Measurements from ENCODE around the gene LOXHD1. TPM values are rescaled to one million over a fixed set of nuclear protein-coding genes. Genes with fewer than 3 reads are reported as not detected.

LOXHD1 gene
- total RNA-seq, 1 donor from 2014 or later = not detected

DNA sequence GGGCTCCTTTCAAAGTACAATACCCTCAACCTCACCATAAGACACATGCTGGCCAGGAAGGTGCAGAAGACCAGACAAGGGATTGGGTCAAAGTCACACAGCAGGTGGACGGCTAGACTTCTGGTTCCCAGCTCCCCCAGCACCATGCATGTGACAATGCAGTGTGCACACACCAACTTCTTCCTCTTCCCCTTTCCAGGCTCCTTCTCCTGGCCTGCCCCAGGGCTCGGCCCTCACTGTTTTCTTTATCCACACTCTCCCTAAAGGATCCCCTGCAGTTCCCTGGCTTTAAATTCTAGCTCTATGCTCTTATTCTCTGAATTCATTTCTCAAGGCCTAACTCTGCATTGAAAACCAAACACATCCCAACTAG lies 82.3 kb downstream of the LOXHD1 start:
- no peak for DNase-seq (ENCODE audit: low spot score)

DNA sequence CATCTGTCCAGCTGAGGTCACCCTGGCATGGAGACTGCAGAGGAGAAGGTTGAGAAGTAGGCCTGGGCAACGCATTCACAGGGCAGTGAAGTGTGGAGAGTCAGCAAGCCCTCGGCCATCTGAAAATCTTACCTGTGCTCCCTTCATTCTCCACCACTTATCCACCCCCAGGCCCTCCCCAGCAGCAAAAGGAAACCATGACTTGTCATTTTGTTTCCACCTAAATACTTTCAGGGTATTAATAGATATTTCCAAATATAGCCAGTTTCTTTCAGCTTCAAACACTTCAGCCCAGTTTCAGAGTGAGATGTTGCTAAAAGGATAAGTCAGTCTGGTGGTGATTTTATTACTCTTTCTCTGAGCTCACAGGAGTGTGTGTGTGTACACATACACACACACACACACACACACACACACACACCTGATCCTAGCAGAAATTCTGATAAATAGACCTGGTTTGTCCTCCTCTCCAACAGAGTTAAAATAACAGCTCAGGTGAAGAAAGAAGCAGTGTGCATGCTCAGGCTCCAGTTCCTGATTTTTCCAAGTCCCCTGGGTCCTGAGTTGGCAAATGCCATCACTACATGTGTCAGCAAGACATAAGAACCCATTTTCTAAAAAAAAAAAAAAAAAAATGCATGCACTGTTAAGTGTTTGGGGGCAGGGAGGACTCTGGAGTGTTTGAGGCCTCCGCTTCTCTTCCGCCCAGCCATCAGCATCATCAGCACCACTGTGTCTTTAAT lies 82.8 kb downstream of the LOXHD1 start:
- no peak for DNase-seq (ENCODE audit: low spot score)

DNA sequence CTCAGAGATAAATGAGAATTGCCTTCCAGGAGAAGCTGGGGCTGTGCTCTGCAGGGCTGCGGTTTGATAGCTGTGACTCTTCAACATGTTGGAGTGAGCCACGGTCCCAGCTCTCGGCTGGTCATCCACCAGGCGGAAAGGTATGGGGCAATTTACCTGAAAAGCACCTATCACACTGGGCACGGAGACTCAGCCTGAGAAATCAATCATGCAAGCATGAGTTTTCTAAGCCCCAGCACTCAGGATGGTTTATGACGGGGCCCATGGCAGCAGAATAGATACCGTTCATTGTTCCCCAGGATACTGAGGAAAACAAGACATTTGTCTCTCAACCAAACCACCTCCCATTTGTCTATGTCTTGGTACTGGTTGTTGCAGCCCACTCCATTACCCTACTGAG lies 83.9 kb downstream of the LOXHD1 start:
- DNase-seq (ENCODE audit: low spot score) = no peak

DNA sequence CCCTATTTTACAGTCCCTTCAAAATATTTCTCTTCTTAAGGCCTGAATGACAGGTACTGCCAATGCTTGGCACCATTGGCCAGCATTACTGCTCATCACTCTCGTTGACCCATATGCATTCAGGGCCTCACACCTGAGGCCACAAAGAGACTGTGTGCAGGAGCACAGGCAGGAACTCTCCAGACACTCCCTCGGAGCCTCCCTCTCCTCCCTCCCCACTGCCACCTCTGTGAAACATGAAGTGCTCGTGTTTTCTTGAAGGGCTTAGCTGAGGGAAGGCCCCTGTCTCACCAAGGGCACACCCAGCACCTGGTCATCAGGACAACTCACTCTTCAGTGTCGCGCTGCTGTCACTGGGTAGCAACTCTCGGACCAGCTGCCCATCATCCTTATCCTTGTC lies 85.3 kb downstream of the LOXHD1 start:
- no peak for DNase-seq (ENCODE audit: low spot score)

DNA sequence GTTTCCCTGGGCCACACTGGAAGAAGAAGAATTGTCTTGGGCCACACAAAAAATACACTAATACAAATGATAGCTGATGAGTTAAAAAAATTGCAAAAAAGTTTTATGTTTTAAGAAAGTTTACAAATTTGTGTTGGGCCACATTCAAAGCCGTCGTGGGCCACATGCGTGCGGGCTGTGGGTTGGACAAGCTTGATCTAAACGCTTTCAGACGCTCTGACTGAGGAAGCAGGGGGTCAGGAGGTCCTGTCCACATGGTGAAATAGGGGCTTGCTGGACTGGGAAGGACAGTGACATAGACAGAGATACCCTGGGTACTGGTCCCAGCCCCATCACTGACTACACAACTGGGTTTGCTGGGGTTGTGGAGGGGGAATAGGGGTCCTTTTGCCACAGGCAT lies 86.4 kb downstream of the LOXHD1 start:
- no peak for DNase-seq (ENCODE audit: low spot score)

DNA sequence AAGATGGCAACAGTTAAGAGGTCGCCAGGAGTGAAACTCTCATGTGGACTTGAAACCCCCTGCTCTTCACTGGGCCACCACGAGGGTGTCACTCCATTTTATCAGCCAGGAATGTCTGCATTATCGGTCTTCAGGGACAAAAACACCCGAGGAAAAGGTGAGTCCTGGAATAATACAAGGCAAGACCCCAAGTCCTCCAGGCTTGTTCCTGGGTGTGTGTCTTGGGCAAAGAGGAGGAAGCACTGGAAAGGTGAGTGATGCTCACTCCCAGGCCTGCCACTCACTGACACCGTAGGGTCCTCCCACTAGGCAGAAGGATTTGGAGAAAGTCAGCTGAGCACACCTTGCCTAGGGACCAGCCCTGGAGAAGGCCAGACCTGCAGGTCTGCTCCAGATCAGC lies 86.9 kb downstream of the LOXHD1 start:
- DNase-seq (ENCODE audit: low spot score) = no peak

DNA sequence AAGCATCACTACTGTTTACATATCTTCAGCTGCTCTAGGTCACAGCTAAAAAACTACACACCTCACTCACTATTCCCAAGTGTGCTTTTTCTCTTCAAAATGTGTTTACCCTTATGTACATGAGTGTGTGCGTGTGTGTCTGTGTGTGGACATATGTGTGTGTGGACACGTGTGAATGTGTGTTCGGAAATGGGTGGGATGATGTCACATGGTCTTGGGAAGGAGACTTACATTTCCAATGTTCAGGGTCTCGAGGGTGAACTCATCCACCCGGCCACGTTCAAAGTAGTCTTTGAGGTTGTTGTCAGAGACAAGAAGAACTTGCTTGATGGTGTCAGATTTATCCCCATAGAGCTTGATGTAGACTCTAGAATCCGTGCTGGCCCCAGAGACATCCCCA lies 87.8 kb downstream of the LOXHD1 start:
- no peak for DNase-seq (ENCODE audit: low spot score)

DNA sequence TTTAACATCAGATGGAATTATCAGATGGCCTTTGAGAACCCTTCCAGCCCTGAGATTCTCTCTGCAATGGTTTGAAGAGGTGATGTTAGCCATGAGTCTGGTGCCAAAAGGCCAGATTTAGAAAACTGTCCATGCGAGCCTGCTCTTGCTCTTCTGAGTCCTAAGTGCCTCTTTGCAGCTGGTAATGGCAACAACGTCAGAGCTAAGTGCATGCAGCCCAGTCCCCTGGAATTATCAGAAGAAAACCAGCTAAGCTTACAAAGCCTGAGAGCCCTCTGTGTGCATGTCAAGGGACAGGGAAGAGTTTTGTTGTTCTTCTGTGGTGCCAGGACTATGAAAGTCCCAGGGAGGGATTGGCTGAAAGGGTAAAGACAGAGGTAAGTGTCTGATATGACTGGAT lies 89.8 kb downstream of the LOXHD1 start:
- no peak for DNase-seq (ENCODE audit: low spot score)

DNA sequence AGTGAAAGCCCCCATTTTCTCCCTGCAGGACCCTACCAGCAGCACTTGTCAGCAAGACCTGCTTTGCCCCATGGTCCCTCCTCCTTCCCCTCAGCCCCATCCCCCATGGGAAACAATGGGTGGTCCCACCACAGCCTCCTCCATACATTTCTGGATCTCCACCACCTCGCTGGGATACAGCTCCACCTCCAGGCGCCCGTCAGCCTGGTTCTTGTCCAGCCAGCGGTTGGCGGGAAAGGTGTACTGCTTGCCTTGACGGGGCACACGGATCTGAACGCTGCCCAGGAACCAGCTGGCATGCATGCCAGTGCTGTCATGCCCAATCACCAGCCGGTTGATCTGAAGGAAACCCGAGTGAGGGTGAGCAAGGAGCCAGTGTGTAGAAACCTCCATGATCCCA lies 90.9 kb downstream of the LOXHD1 start:
- DNase-seq (ENCODE audit: low spot score) = no peak

DNA sequence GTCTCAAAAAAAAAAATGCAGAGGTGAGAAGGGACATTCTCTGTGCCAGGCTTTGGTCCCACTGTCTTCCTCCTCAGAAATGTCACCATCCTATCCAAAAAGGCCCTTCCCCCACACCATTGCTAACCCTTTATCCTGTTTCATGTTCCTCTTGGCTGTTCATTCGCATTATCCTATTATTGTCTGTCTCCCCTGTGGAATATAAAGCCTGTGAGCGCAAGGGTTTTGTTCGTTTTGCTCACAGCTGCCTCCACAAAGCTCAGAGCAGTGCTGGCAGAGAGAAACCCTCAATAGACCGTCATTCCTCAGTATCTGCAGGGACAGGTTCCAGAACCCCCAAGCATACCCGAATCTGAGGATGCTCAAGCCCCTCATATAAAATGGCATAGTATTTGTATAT lies 91.8 kb downstream of the LOXHD1 start:
- no peak for DNase-seq (ENCODE audit: low spot score)

DNA sequence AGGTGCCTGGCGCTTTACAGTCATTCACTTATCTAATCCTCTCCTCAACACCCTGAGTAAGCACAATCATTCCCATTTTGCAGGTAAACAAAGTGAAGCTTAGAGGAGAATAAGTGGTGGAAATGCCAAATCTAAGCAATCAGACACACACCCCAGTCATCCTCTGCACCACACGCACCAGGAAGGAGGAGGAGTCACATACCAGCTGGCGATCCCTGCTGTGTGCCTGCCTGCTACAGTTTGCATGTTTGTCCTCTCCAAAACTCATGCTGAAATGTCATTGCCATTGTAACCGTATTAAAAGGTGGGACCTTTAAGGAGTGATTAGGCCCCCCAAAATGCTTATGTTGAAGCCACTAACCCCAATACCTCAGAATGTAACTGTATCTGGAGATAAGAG lies 93.7 kb downstream of the LOXHD1 start:
- DNase-seq (ENCODE audit: low spot score) = no peak

DNA sequence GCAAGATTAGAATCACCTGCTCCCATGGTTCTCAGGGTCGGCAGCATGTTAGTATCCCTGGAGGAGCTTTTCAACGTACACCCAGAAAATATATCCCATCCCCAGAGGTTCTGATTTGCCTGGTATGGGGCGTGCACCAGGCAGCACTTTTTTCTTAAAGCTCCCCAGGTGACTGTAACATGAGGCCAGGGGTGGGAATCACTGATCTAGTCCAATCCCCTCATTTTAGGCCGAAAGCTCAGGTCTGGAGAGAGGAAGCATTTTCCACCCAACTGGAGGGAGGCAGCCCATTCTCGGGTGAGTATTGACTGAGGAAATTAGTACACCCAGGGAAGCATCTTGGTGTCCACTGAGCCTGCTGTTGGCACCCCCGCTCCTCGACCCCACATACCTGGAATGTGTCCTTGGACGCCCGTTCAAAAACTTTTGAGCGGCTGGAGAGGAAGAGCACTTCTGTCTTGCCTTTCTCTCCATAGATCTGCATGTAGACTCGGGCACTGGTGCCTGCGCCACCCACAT lies 94.3 kb downstream of the LOXHD1 start:
- DNase-seq (ENCODE audit: low spot score) = no peak

DNA sequence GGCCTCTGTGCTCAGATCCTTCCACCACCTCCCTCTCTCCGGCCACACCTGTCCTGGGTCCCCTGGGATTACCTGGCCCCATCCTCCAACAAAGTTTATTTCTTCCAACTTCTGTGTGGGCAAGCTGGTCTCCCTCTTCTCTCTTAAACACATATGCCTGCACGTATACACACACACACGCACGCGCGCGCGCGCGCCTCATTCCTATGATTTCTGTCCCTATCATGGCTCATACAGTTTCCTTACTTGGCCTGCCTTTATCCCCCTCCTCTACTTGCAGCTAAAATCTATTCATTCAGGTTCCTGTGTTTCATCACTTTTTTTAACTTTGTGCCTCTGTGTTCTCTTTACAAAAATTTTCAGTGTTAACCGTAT lies 96.4 kb downstream of the LOXHD1 start:
- DNase-seq (ENCODE audit: low spot score) = no peak

DNA sequence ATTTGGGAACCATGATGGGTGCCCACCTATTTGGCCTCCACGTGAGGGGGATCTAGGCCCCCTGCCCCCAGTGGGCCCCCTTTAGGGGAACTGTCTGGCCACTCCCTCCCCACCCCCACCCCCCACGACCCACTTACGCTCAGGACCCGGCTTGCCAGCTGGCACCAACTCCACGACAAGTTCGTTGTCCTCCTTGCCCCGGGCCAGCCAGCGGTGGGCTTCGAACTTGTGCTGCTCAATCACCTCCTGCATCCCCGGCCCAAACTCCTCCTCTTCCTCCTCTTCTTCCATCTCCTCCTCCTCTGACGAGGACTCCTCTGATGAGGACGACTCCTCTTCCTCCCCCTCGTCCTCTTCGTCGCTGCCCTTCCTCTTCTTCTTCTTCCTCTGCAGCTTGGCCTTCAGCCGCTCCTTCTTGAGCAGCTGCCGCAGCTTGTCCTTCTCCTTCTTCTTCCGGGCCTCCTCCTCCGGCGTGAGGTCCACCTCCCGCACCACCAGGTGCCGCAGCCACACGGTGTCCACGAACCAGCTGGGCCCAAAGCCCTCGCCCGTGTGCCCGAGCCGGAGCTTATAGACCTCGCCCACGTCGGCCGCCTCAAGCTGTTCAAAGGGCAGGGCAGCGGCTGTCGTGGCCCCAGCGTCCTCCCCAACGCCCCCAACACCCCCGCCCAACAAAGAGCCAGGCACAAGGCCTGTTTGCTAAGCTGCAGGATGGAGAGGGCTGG lies 96.9 kb downstream of the LOXHD1 start:
- no peak for DNase-seq (ENCODE audit: low spot score)

DNA sequence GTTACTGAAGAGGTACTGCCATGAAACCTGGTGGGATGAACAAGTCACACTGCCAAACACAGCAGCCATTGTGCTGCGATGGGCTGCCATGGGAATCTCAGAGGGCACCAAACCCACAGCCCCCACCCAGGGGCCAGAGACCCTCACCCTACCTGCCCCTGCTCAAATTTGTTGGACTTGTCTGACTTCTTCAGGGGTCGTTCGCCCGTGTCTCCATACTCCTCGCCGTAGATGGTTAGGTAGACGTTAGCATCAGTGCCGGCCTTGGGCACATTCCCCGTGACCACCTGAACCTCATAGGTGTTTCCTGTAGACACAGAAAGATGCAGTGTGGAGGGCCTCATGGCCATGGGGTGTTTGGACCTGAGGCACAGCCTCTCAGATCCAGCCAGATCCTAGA lies 97.7 kb downstream of the LOXHD1 start:
- DNase-seq (ENCODE audit: low spot score) = no peak

DNA sequence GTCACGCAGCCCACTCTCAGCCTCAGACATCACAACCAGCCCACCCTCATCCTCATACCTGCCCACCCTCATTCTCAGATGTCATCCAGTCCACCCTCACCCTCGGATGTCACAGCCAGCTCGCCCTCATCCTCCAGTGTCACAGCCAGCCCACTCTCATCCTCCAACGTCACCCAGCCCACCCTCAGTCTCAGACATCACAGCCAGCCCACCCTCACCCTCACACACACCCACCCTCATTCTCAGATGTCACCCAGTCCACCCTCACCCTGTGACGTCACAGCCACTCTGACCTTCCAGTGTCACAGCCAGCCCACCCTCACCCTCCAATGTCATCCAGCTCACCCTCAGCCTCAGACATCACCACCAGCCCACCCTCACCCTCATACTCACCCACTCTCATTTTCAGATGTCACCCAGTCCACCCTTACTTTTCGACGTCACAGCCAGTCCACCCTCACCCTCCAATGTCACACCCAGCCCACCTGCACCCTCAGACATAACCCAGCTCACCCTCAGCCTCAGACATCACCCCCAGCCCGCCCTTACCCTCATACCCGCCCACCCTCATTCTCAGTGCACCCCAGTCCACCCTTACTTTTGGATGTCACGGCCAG lies 100.3 kb downstream of the LOXHD1 start:
- no peak for DNase-seq (ENCODE audit: low spot score)

DNA sequence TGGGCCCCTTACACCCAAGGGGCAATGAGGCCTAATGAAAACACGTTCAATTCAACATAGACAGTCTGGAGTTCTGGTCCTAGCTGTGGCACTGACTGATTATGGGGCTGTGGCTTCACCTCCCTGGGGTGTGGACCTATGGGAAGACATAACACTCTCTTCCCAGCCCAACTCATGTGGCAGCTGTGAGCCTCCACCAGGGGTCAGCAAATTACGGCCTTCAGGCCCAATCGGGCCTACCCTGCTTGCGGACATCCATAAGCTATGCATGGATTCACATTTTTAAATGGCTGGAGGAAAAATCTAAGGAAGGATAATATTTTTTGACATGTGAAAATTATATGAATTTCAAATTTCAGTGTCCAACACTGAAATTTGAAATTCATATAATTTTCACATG lies 101.3 kb downstream of the LOXHD1 start:
- no peak for DNase-seq (ENCODE audit: low spot score)

DNA sequence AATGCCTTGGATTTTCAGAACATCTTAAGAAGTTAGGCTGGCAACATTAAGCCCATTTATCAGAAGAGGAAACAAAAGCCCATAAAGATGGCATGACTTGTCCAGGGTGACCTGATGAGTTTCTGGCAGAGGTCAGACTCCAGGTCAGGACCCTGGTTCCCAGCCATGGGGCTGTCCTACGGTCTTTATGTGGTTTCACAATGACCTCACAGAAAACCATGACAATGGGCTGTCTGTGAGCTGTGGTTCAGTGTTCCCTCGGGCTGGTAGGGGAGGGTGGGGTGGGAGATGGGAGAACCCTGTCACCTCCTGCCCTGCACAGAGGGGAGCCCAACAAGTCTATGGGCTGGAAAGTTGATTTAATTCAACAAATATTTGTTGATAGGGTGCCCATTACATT lies 101.8 kb downstream of the LOXHD1 start:
- no peak for DNase-seq (ENCODE audit: low spot score)

DNA sequence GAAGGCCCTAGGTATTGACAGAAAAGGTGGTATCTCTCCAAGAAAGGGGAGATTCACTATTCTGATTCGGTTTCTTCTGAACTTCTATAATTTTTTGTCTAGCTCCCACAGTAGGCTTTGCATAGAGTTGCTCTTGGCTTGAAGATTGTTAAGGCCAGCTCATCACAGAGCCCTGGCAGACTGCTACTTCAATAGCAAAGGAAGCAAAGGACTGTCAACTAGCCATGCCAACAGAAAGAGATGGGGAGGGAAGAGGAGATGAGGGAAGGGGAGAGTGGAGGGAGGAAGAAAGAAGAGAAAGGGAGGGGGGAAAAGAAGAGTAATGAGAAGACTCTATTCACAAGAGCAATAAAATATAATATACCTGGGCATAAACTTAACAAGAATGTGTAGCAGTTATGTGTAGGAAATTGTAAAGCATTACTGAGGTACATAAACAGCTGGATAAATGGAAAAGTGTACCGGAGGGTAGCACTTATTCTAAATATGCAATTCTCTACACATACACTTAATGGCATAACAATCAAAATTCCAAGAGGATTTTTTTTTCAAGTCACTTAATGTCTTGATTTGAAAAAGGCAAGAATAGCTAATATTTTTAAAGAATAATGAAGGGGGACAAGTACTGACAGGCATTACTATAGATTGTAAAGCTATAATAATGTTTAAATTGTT lies 102.5 kb downstream of the LOXHD1 start:
- no peak for DNase-seq (ENCODE audit: low spot score)

DNA sequence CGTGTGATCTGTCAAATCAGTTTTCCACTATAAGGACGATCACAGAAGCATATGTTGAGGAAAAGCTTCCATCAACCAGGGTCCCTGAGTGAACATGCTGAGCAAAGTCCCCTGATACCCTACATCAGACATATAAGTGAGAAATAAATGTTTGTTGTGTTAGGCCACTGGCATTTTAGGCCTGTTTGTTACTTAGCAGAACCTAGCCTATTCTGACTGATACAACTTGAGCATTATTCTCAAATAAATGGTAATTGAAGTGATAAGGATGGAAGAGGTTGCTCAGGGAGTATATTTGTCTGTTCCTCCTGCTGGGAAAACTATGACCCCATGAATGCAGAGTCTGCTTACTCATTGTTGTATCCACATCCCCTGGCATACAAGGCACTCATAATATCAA lies 106.4 kb downstream of the LOXHD1 start:
- no peak for DNase-seq (ENCODE audit: low spot score)

DNA sequence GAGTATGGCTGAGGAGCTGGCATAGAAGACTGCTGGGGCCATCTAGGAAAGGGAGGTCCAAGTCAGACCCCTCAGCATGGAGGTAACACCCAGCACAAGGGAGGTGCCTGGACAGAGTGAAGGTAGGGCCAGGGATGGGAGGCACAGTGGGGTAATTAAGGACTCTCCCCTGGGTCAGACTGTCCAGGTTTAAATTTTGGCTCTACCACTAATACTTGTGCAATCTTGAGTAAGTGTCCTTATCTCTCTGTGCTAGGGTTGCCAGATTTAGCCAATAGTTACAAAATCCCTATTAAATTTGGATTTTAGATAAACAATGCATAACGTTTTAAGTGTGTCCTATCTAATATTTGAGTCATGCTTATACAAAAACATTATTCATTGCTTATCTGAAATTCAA lies 109.5 kb downstream of the LOXHD1 start:
- DNase-seq (ENCODE audit: low spot score) = no peak

DNA sequence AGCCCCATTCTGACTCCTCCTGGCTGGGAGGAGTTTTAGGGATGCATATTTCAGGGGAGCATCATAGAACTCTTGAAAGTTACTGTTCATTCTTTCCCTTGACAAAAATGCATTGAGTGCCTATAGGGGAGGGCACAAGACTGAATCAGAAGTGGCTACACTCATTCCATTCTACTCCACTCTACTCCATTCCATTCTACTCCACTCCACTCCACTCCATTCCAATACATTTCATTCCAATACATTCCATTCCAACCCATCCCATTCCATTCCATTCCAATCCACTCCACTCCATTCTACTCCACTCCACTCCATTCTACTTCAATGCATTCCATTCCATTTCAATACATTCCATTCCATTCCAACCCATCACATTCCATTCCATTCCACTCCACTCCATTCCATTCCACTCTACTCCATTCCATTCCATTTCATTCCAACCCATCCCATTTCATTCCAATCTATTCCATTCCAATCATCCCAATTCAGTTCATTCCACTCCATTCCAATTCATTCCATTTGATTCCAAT lies 110.8 kb downstream of the LOXHD1 start:
- no peak for DNase-seq (ENCODE audit: low spot score)
